Measurements from ENCODE around the gene CARNS1. TPM values are rescaled to one million over a fixed set of nuclear protein-coding genes. Genes with fewer than 3 reads are reported as not detected.
A peak's percentile ranks its signal among the peaks of the same experiment; 100 is the strongest.

Gene CARNS1, protein sequence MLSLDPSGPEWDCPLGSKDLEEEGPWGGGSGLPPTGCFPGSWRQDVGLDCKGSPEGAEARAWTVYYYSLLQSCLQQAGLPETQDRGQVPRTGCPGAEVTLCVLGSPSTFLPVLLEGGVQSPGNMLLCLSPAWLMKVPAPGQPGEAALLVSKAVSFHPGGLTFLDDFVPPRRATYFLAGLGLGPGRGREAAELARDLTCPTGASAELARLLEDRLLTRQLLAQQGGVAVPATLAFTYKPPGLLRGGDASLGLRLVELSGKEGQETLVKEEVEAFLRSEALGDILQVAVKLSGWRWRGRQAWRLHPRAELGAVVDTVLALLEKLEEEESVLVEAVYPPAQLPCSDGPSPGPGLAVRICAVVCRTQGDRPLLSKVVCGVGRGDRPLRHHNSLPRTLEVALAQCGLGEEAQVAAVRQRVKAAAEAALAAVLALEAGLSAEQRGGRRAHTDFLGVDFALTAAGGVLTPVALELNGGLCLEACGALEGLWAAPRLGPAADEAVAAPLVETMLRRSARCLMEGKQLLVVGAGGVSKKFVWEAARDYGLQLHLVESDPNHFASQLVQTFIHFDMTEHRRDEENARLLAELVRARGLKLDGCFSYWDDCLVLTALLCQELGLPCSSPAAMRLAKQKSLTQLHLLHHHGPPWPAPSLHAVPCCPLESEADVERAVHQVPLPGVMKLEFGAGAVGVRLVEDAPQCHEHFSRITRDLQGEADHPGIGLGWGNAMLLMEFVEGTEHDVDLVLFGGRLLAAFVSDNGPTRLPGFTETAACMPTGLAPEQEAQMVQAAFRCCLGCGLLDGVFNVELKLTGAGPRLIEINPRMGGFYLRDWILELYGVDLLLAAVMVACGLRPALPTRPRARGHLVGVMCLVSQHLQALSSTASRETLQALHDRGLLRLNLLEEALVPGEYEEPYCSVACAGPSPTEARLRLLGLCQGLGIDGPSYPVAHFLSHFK
- total RNA-seq (2021; fragmentation: NEBNext Ultra II Directional; extraction: Animal tissue kit (Norgen Biotek cat#: 25700)) (0.61 and 1.1 TPM in 2 replicates), polyA plus RNA-seq (2011; rRNA removed) (0.82 and 0.96 TPM in 2 replicates), polyA minus RNA-seq (2011; rRNA and poly(A)+ RNA removed) (0.47 and 0.54 TPM in 2 replicates)
- polyA plus RNA-seq (2011; cell fraction: cytosol; rRNA removed), result 1.1 TPM
- 5.7 TPM for polyA plus RNA-seq (2011; cell fraction: nucleus; rRNA removed)
- 0.72 to 2.2 TPM (median 1.1 TPM) in 4 replicates for polyA plus RNA-seq (2012, experiment 1 of 2)
- polyA plus RNA-seq (2012, experiment 2 of 2), result 0.47 TPM
- polyA plus RNA-seq (2013, experiment 1 of 2), result 0.51 TPM
- polyA plus RNA-seq (2013, experiment 2 of 2), result 0.31 TPM
- 0.22 TPM for polyA minus RNA-seq (2011; cell fraction: cytosol; rRNA and poly(A)+ RNA removed)
- 1.4 TPM for polyA minus RNA-seq (2011; cell fraction: nucleus; rRNA and poly(A)+ RNA removed)
- long read RNA-seq, experiment 1, result 0 reads
- long read RNA-seq, experiment 2, result 0 reads

DNA sequence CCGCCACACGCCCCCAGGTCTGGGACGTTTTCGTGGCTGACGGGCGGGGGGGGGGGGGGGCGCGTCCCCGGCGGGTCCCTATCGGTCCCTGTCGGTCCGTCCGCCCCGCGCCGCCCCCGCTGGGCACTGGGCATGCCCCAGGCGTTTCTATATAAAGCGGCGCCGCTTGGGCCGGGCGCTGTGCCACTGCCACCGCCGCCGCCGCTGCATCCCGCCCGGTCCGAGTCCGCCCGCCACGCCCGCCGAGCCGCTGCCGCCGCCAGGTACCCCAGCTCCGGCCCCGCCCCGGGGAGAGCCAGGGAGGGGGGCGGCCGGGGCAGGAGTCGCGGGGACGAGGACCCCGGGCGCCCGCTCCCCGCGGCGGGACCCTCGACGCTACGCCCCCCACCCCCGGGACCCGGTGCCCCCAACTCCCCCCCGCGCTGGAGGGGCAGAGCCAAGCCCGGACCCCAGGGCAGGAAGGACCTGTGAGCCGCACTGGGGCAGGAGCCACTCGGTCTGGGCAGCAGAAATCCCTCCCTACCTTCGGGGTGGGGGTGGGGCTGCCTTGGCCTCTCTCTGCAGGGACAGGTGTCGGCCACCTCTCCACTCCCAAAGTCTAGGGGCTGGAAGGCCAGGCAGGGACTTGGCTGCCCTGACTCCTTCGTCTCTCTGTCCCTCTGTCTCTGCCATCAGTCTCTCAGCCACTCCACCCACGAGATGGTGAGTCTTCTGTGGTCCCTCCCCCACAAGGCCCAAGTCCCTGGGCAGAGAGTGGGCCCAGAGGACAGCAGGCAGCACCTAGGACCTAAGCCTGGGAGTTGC is at the start of gene CARNS1:
CARNS1 (plus strand) TSS at position 178 of the 804 bp plus-strand sequence; CDS start at position 700, 522 bp downstream.
- 0 out of 2 replicates have a peak within 1 kb of the TSS, but pooled peaks have one; percentile 80 for H2AFZ ChIP-seq (ENCODE audit: low read length)
- peak within 1 kb of the TSS; percentile 48; the same call in 1 of the 2 replicates for H2BK20ac ChIP-seq (ENCODE audit: low read length)
- FAIRE-seq, result no peak
- H3K79me1 ChIP-seq (ENCODE audit: low read depth, low read length), result no peaks in the 10 kb centered on the region
- no peaks in the 10 kb centered on the region for H3K79me2 ChIP-seq (ENCODE audit: control insufficient read depth in 1 of 2, insufficient read depth in 2 of 2, low read length in 2 of 2)
- peaks cover 0 to 3% of the 10 kb centered on the region in 2 experiments for H4K20me1 ChIP-seq (replicated peaks in 1 of 2; ENCODE audit: control insufficient read depth in 1 of 2, insufficient read depth in 2 of 2, low read length in 2 of 2)
- 58% methylated on average over 2 of the region's 67 CpGs; no CpG with 5 or more reads in 1 of the 2 experiments for WGBS, 2 experiments (ENCODE audit: extremely low coverage in 1 of 2, insufficient coverage in 1 of 2, insufficient read length in 1 of 2, insufficient replicate concordance in 2 of 2, low coverage in 1 of 2, low lambda C conversion rate in 2 of 2, missing lambda C conversion rate in 1 of 2)
- no peak within 1 kb of the TSS for H2BK120ac ChIP-seq (replicated peaks; ENCODE audit: low read depth, low read length)
- no peaks in the 10 kb centered on the region for H3K36me3 ChIP-seq (ENCODE audit: control insufficient read depth in 2 of 4, insufficient read depth in 4 of 4, low read length in 3 of 4)
- peak within 1 kb of the TSS; percentile 86 to 92 for H3K4me2 ChIP-seq (ENCODE audit: insufficient read depth in 1 of 2, low read depth in 2 of 2, low read length in 2 of 2)
- no peaks in the 10 kb centered on the region for H3K9me3 ChIP-seq (ENCODE audit: insufficient read depth in 2 of 2, low read depth in 1 of 2, low read length in 1 of 2)
- POLR2A ChIA-PET (ENCODE audit: partially characterized antibody), result interaction anchor here (0.9 to 10.2 kb wide), 7 partner anchors 10 to 65 kb away, joined by 3 to 104 read pairs (median 3); partner anchors contain the start of genes PTPRCAP, RAD9A and TBC1D10C
- peaks cover 7% of the 10 kb centered on the region; the same call in 1 of the 2 replicates for H3K23me2 ChIP-seq (ENCODE audit: low read depth, low read length)
- peak within 1 kb of the TSS; percentile 73; the same call in 1 of the 2 replicates for H3K18ac ChIP-seq (ENCODE audit: extremely low read depth, low read length)
- DNase-seq (ENCODE audit: low read depth in 1 of 2, low spot score in 2 of 2), result no peak
- no peak within 1 kb of the TSS; the same call in 1 of the 2 replicates for H2BK5ac ChIP-seq (ENCODE audit: low read depth, low read length)
- H3K27me3 ChIP-seq (replicated peaks in 1 of 4; ENCODE audit: control insufficient read depth in 3 of 4, extremely low read depth in 1 of 4, insufficient read depth in 3 of 4, low read length in 3 of 4), result peaks cover 0 to 23% (median 10%) of the 10 kb centered on the region in 4 experiments; a peak in 5 of 7 replicates
- H3K56ac ChIP-seq (replicated peaks; ENCODE audit: insufficient read length, low read depth, low read length), result no peak within 1 kb of the TSS
- peak within 1 kb of the TSS; percentile 93; the same call in 1 of the 2 replicates for H2AK5ac ChIP-seq (ENCODE audit: low read depth, low read length)
- H2BK12ac ChIP-seq (ENCODE audit: low read depth, low read length), result 0 out of 2 replicates have a peak within 1 kb of the TSS, but pooled peaks have one; percentile 68
- no peak within 1 kb of the TSS for H4K5ac ChIP-seq (ENCODE audit: insufficient read length, low read depth, low read length)
- H3K27ac ChIP-seq (ENCODE audit: low read depth, low read length), result no peak within 1 kb of the TSS
- H3K23ac ChIP-seq (ENCODE audit: insufficient read length), result no peak within 1 kb of the TSS
- no peak within 1 kb of the TSS; a peak in 1 of 7 replicates for H3K9ac ChIP-seq (replicated peaks in 1 of 4; ENCODE audit: extremely low read depth in 1 of 4, low read depth in 3 of 4, low read length in 3 of 4)
- no peak within 1 kb of the TSS; the same call in none of the 2 replicates for H4K8ac ChIP-seq (ENCODE audit: extremely low read depth, insufficient read depth, low read length)
- peaks cover 4 to 17% (median 11%) of the 10 kb centered on the region in 4 experiments for H3K4me1 ChIP-seq (replicated peaks in 1 of 4; ENCODE audit: control insufficient read depth in 3 of 4, insufficient read depth in 4 of 4, low read length in 3 of 4)
- peak within 1 kb of the TSS; percentile 99; the same call in 1 of the 2 replicates for H2BK15ac ChIP-seq (ENCODE audit: low read length)
- peak within 1 kb of the TSS; percentile 46 for H3K4ac ChIP-seq (replicated peaks; ENCODE audit: insufficient read length, low read depth, low read length)
- no peak within 1 kb of the TSS for H4K91ac ChIP-seq (replicated peaks; ENCODE audit: insufficient read length, low read length)
- no peak within 1 kb of the TSS for H3K14ac ChIP-seq (ENCODE audit: insufficient read length)
- peak within 1 kb of the TSS; percentile 39 to 67 (median 45) for H3K4me3 ChIP-seq (ENCODE audit: extremely low read depth in 1 of 4, insufficient read depth in 2 of 4, low read depth in 3 of 4, low read length in 4 of 4)
- TF ChIP-seq CBX8 (IDR thresholded peaks at IDR 0.05; ENCODE audit: borderline replicate concordance, low read depth, low read length) (no peak), BACH1 (IDR thresholded peaks at IDR 0.05; ENCODE audit: low read length) (no peak), SIX5 (IDR thresholded peaks at IDR 0.05; ENCODE audit: low read depth, low read length) (no peak), EZH2 (IDR thresholded peaks at IDR 0.05; ENCODE audit: low read depth, low read length, severe bottlenecking) (no peak)
- CTCF ChIA-PET (ENCODE audit: partially characterized antibody), result interaction anchor here (1.4 to 1.8 kb wide), 3 partner anchors 9 to 64 kb away, joined by 4 to 5 read pairs (median 4); no protein-coding TSS in a partner anchor
